Gastrocnemius medialis (tissue), 4 donors: ENCODE data around the gene HK3. TPM values are rescaled to one million over a fixed set of nuclear protein-coding genes. Genes with fewer than 3 reads are reported as not detected.

Experiments used
- ATAC-seq, 2 donors: fragments of 150-250 bp; one replicate each; pipeline ENCODE4 v1.9.1; 2016
- DNase-seq, 2 donors: peaks; one replicate each; pipeline ENCODE4 v3.0.0-alpha.2; 2019
- H3K27ac ChIP-seq, 4 donors: fragments of 200-600 bp; sonication (generic); 1 replicate in 1 of 4; 2 replicates in 3 of 4; pipeline ENCODE4 v1.5.1; 2016 to 2018; ENCODE audit warnings: mild to moderate bottlenecking in 2 of 4, moderate library complexity in 1 of 4
- H3K27me3 ChIP-seq, 3 donors: fragments of 200-600 bp; sonication (generic) in 2 of 3; 1 replicate in 1 of 3; 2 replicates in 2 of 3; pipeline versions ENCODE4 v1.5.1 to v1.6.0; 2016 to 2019; ENCODE audit warnings: mild to moderate bottlenecking in 1 of 3, moderate library complexity in 1 of 3
- H3K36me3 ChIP-seq, 2 donors: fragments of 200-600 bp; sonication (generic) in 1 of 2; one replicate each; pipeline ENCODE4 v1.5.1; 2017 to 2018
- H3K4me1 ChIP-seq, 2 donors: fragments of 200-600 bp; sonication (generic) in 1 of 2; one replicate each; pipeline ENCODE4 v1.5.1; 2016 to 2017; ENCODE audit warnings: mild to moderate bottlenecking in 2 of 2
- H3K4me3 ChIP-seq, 4 donors: fragments of 200-600 bp; sonication (generic) in 3 of 4; 1 replicate in 1 of 4; 2 replicates in 3 of 4; pipeline ENCODE4 v1.5.1; 2016 to 2019; ENCODE audit warnings: mild to moderate bottlenecking in 2 of 4
- H3K9me3 ChIP-seq, 3 donors: fragments of 200-600 bp; sonication (generic) in 2 of 3; 1 replicate in 1 of 3; 2 replicates in 2 of 3; pipeline ENCODE4 v1.5.1; 2016 to 2019
- POLR2A ChIP-seq, 2 donors: fragments of 450-650 bp; IDR thresholded peaks; one replicate each; pipeline ENCODE4 v1.6.1; 2017; ENCODE audit warnings: antibody characterized with exemption in 2 of 2, mild to moderate bottlenecking in 2 of 2, moderate library complexity in 2 of 2
- in situ Hi-C, 4 donors: fragments of 200-750 bp; cut with MboI; loops; one replicate each; pipeline versions ENCODE4 v1.15.0 to v1.8.0; 2017; ENCODE audit warnings: low sequenced_read_pairs in 4 of 4
- intact Hi-C: fragments of 100-400 bp; cut with DNase I; formaldehyde crosslinking; loops from one replicate; pipeline ENCODE4 v1.15.1; 2023; ENCODE audit warnings: low total_unique reads
- total RNA-seq, 4 donors: library from RNA; depleted of rRNA; stranded (reverse); fragments of >200 nt; gene quantifications; one replicate each; pipeline versions ENCODE4 v1.1.0 to v1.2.3, GENCODE V29; 2016
- TF ChIP-seq, protein P1 (sequence below), 5 experiments: fragments of 450-650 bp in 3 of 5; fragments of 200-600 bp in 2 of 5; sonication (generic) in 2 of 5; IDR thresholded peaks in 4 of 5; conservative IDR thresholded peaks in 1 of 5; 1 replicate in 4 of 5; 2 replicates in 1 of 5; pipeline ENCODE4 v1.5.1; 2016 to 2019; ENCODE audit warnings: antibody characterized with exemption in 5 of 5, mild to moderate bottlenecking in 3 of 5, moderate library complexity in 3 of 5

Gene HK3
- total RNA-seq, 4 donors from 2014 or later = 0.53 to 2.6 (median 2.4) TPM

DNA sequence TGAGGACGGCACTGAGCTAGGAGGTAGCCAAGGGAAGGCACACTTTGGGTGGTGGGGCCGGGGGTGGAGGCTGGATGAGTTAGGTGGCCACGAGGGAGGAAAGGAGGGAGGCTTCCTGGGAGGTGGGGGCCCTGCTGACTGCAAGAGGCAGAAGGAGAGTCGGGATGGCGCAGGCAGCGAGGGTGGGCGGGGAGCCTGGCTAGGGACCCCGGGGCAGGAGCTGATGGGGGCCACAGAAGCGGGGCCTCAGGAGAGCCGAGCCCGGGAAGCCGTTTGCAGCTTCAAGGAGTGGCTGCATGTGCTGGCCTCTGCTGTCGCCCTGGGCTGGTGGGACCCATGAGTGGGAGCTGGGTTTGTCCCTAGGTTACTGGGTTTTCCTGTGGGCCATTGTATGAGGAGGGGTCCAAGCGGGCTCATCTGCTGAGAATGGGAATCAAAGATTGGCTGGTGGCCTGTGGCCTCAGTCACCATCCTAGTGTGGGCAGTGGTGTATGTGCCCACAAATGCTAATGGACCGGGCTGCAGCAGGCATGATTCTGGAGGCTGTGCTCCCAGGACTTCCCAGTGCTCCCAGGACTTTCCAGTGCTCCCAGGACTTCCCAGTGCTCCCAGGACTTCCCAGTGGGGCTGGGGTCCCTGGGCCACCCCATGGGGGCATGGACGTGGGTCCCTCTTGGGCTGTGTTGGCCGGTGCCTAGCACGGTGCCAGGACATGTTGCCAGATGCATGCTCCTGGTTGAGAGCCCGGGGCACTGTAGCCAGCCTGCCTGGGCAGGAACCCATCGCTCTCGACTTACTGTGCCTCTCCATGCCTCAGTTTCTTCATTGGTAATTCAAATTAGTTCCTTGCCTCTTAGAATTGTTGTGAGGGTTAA is 48.5 kb downstream of the HK3 start:
- H3K4me3 ChIP-seq = no peak overlapping the region
- H3K27ac ChIP-seq = no peak overlapping the region
- intact Hi-C loops (no loop called here), in situ Hi-C loops (no loop called here)
- H3K9me3 ChIP-seq = no peaks in the 10 kb centered on the region
- TF ChIP-seq, protein P1, sequence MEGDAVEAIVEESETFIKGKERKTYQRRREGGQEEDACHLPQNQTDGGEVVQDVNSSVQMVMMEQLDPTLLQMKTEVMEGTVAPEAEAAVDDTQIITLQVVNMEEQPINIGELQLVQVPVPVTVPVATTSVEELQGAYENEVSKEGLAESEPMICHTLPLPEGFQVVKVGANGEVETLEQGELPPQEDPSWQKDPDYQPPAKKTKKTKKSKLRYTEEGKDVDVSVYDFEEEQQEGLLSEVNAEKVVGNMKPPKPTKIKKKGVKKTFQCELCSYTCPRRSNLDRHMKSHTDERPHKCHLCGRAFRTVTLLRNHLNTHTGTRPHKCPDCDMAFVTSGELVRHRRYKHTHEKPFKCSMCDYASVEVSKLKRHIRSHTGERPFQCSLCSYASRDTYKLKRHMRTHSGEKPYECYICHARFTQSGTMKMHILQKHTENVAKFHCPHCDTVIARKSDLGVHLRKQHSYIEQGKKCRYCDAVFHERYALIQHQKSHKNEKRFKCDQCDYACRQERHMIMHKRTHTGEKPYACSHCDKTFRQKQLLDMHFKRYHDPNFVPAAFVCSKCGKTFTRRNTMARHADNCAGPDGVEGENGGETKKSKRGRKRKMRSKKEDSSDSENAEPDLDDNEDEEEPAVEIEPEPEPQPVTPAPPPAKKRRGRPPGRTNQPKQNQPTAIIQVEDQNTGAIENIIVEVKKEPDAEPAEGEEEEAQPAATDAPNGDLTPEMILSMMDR (IDR thresholded peaks at IDR 0.05 in 4 of 5, conservative IDR thresholded peaks at IDR 0.05 in 1 of 5) = no peak
- TF ChIP-seq POLR2A (IDR thresholded peaks at IDR 0.05) = no peak
- ATAC-seq = no peak
- no peaks in the 10 kb centered on the region for H3K36me3 ChIP-seq
- H3K27me3 ChIP-seq = peaks cover 14 to 48% (median 28%) of the 10 kb centered on the region in 3 donors
- H3K4me1 ChIP-seq = no peaks in the 10 kb centered on the region
- DNase-seq = no peak

DNA sequence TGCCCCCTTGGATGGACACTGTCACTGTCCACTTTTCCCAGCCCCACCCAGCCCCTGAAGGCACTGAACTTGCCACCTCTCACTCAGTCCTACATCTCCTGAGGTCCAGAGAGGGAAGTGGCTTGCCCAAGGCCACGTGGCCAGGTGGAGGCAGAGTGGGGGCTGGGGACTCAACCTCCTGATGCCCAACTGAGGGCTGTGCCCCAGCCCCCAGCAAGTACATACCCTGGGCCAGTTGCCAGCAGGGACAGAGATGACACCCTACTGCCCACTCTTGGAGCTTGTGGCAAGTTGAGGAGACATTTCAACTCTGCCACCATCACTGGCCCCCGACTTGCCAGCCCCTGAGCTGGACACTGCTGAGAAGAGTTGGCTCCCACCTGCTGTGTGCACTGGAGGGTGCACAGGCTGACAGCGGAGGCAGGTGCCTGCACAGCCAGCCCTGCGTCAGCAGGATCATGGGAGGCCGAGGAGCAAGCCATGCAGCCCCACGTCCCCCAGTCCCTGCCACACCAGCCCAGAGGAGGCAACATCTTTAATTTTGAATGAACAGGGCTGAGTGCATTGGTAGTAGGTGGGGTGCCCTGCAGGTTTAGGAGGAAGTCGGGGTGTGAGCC is 49.4 kb downstream of the HK3 start:
- DNase-seq = no peak
- no peak for ATAC-seq
- Histone ChIP-seq H3K9me3 (no peaks in the 10 kb centered on the region), H3K27me3 (peaks cover 14 to 55% (median 31%) of the 10 kb centered on the region in 3 donors), H3K27ac (no peak overlapping the region), H3K4me3 (no peak overlapping the region), H3K36me3 (no peaks in the 10 kb centered on the region), H3K4me1 (no peaks in the 10 kb centered on the region)
- in situ Hi-C loops = no loop called here
- intact Hi-C loops = no loop called here
- TF ChIP-seq POLR2A (IDR thresholded peaks at IDR 0.05) = no peak

DNA sequence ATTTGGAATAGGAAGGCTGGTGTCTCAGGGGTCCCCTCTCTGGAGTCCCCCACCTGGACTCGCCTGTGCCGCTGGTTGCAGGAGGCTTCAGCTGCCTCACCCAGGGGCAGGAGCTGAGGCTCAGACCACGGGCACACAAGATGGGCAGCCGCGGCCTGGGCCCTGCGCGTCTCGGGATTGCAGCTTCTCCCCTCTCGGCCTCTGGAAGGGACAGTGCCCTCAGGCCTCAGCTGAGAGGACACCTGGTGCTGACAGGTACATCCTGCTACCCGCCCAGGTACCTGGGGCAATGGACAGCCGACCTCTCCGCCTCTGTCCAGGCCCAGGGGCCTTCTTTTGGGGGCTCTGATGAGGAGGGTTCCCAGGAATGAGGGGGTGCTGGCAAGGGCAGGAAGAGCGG is 50.5 kb downstream of the HK3 start:
- TF ChIP-seq, protein P1 (IDR thresholded peaks at IDR 0.05 in 4 of 5, conservative IDR thresholded peaks at IDR 0.05 in 1 of 5) = no peak
- TF ChIP-seq POLR2A (IDR thresholded peaks at IDR 0.05) = no peak
- DNase-seq = no peak
- no peaks in the 10 kb centered on the region for H3K36me3 ChIP-seq
- intact Hi-C loops (no loop called here), in situ Hi-C loops (no loop called here)
- ATAC-seq = no peak
- peaks cover 14 to 56% (median 36%) of the 10 kb centered on the region in 3 donors for H3K27me3 ChIP-seq
- H3K27ac ChIP-seq = no peak overlapping the region
- H3K4me3 ChIP-seq = no peak overlapping the region
- no peaks in the 10 kb centered on the region for H3K4me1 ChIP-seq
- no peaks in the 10 kb centered on the region for H3K9me3 ChIP-seq

DNA sequence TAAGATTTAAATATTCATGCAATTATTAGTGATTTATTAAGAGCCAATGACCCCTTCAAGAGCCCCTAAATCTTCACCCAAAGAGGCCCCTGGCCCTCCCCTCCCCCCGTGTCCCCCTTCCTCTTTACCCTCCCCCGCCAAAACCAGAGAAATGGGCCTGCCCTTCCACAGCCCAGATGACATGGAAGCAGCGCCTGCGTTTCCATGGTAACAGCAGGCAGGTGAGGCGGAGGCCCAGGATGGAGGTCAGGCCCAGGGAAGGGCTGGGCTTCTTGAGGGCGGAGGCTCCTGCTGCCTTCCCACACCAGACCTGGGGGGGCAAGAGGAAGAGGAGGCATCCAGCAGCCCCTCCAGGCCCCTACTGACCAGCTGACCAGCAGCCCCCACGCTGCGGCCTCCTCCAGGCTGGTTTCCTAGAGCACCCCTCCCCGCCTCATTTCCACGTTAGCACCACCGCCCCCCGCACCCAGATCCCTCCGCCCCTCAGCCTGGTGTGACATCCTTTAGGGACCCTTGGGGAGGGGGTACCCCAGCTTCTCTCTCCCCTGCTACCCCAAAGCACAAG is 51.3 kb downstream of the HK3 start:
- Histone ChIP-seq H3K4me3 (no peak overlapping the region), H3K9me3 (no peaks in the 10 kb centered on the region), H3K36me3 (no peaks in the 10 kb centered on the region), H3K4me1 (no peaks in the 10 kb centered on the region), H3K27ac (no peak overlapping the region), H3K27me3 (peaks cover 20 to 63% (median 43%) of the 10 kb centered on the region in 3 donors)
- ATAC-seq = no peak
- TF ChIP-seq, protein P1 (IDR thresholded peaks at IDR 0.05 in 4 of 5, conservative IDR thresholded peaks at IDR 0.05 in 1 of 5) = no peak
- no peak for TF ChIP-seq POLR2A (IDR thresholded peaks at IDR 0.05)
- no peak for DNase-seq
- intact Hi-C loops = no loop called here
- in situ Hi-C loops = no loop called here

DNA sequence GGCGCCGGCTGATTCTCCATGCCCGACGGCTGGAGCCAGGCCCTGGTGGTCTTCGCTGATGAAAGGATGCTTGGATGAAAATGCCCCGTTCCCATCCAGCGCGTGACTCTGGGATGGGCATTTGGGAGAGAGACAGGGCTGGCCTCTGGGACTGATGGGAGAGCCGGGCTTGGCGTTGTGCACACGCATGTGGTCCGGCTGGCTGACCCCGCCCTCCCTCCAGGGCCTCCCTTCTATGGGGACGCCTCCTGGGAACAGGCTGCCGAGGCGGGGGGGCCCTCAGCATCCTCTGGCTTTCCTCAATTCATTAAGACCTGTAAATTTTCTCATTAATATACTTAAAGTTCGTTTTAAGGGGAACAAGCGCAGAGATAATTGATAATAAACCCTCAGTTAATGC is 52.0 kb downstream of the HK3 start:
- DNase-seq (no peak), ATAC-seq (no peak)
- Histone ChIP-seq H3K27me3 (peaks cover 20 to 63% (median 44%) of the 10 kb centered on the region in 3 donors), H3K36me3 (no peaks in the 10 kb centered on the region), H3K9me3 (no peaks in the 10 kb centered on the region), H3K27ac (no peak overlapping the region), H3K4me3 (no peak overlapping the region), H3K4me1 (no peaks in the 10 kb centered on the region)
- intact Hi-C loops (no loop called here), in situ Hi-C loops (no loop called here)
- TF ChIP-seq, protein P1 (IDR thresholded peaks at IDR 0.05 in 4 of 5, conservative IDR thresholded peaks at IDR 0.05 in 1 of 5) = no peak
- TF ChIP-seq POLR2A (IDR thresholded peaks at IDR 0.05) = no peak
